Common myeloid progenitor, CD34-positive (primary cell): ENCODE measurements around the gene HTT.
"Not testable (repeated sequence)": the region's sequence is repeated elsewhere in the genome, so short reads cannot be mapped to it uniquely, and the experiment has no call there.

Experiments
- CTCF ChIA-PET: fragments of 350-600 bp; sonication (Branson Sonifier 250); formaldehyde crosslinking; loops from one replicate; lab custom pipeline; 2021; ENCODE audit warnings: antibody characterized with exemption; lab: Charles Lee
- POLR2A ChIA-PET: fragments of 350-600 bp; sonication (Branson Sonifier 250); formaldehyde crosslinking; loops from one replicate; lab custom pipeline; 2021; ENCODE audit warnings: antibody characterized with exemption; lab: Charles Lee
- DNase-seq, 3 donors: peaks; one replicate each; pipeline versions ENCODE4 v3.0.0 to v3.0.0-alpha.2; 2013
- H3K27ac ChIP-seq, 2 experiments: 1 replicate in 1 of 2; 2 replicates in 1 of 2; pipeline ENCODE4 v1.7.0; 2013; ENCODE audit warnings: inconsistent platforms in 2 of 2, low read length in 2 of 2, mild to moderate bottlenecking in 2 of 2, low read depth in 1 of 2, moderate library complexity in 1 of 2; ENCODE audit not compliant: severe bottlenecking in 2 of 2, insufficient read depth in 1 of 2, poor library complexity in 1 of 2
- H3K27me3 ChIP-seq, 5 experiments: replicated peaks in 2 of 5; 1 replicate in 3 of 5; 2 replicates in 2 of 5; pipeline versions ENCODE4 v1.6.1 to v1.7.0; 2013; ENCODE audit warnings: low read length in 4 of 5, mild to moderate bottlenecking in 2 of 5, moderate library complexity in 2 of 5, inconsistent platforms in 1 of 5; ENCODE audit not compliant: insufficient read depth in 5 of 5, control insufficient read depth in 4 of 5
- H3K36me3 ChIP-seq, 4 experiments: 1 replicate in 2 of 4; 2 replicates in 2 of 4; pipeline versions ENCODE4 v1.6.1 to v1.7.0; 2013; ENCODE audit warnings: low read length in 3 of 4, control low read depth in 1 of 4, mild to moderate bottlenecking in 1 of 4; ENCODE audit not compliant: control insufficient read depth in 4 of 4, insufficient read depth in 4 of 4
- H3K4me1 ChIP-seq, 4 experiments: 1 replicate in 3 of 4; 2 replicates in 1 of 4; pipeline versions ENCODE4 v1.6.1 to v1.7.1; 2013; ENCODE audit warnings: low read length in 3 of 4, mild to moderate bottlenecking in 3 of 4, control low read depth in 1 of 4, inconsistent platforms in 1 of 4, moderate library complexity in 1 of 4; ENCODE audit not compliant: control insufficient read depth in 4 of 4, insufficient read depth in 4 of 4; ENCODE audit errors: control extremely low read depth in 1 of 4
- H3K4me3 ChIP-seq, 7 experiments: 1 replicate in 4 of 7; 2 replicates in 3 of 7; pipeline versions ENCODE4 v1.5.1 to v1.7.0; 2013; ENCODE audit warnings: mild to moderate bottlenecking in 7 of 7, low read length in 6 of 7, moderate library complexity in 6 of 7, inconsistent platforms in 2 of 7, low read depth in 2 of 7, control low read depth in 1 of 7; ENCODE audit not compliant: insufficient read depth in 4 of 7, control insufficient read depth in 1 of 7; ENCODE audit errors: extremely low read depth in 1 of 7
- H3K9me3 ChIP-seq, 5 experiments: 1 replicate in 4 of 5; 2 replicates in 1 of 5; pipeline versions ENCODE4 v1.6.1 to v1.7.1; 2013; ENCODE audit warnings: low read length in 4 of 5, mild to moderate bottlenecking in 2 of 5, inconsistent platforms in 1 of 5, low read depth in 1 of 5, moderate library complexity in 1 of 5; ENCODE audit not compliant: control insufficient read depth in 4 of 5, insufficient read depth in 2 of 5; ENCODE audit errors: control extremely low read depth in 1 of 5
- WGBS: methylation state at CpG from one replicate; pipeline ENCODE4 v1.1.5; 2013; ENCODE audit not compliant: insufficient coverage; 5-methylcytosine and 5-hydroxymethylcytosine counted together

HTT gene

DNA sequence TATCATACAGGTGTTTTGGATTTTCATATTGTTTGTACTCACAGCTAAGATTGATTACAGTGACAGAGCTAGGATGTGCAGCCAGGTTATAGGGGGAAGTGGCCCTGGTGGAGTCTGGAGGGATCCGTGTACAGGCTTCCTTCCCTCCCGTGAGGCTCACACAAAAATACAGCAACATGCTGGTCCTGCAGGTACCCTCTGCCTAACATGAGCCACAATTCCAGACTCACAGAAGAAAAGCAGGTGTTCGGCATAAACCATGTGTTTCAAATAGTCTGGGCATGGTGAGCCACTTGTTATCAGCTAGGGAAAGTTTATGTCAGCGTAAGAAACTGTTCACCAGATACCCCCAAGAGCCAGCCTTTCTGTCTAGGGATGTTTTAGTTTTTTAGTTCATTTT lies 82.9 kb downstream of the HTT start:
- H3K4me1 ChIP-seq = no peaks in the 10 kb centered on the region
- WGBS = 92% methylated on average over 2 of the region's 4 CpGs
- H3K4me3 ChIP-seq = no peak overlapping the region
- H3K36me3 ChIP-seq = peaks cover 22 to 74% (median 51%) of the 10 kb centered on the region in 4 experiments
- H3K9me3 ChIP-seq = peaks cover 0 to 2% (median 0%) of the 10 kb centered on the region in 5 experiments
- H3K27ac ChIP-seq = no peak overlapping the region
- CTCF ChIA-PET = interaction anchor here (0.7 to 1.4 kb wide), 2 partner anchors 21 to 23 kb away, joined by 3 to 4 read pairs; no protein-coding TSS in a partner anchor
- H3K27me3 ChIP-seq = no peaks in the 10 kb centered on the region
- POLR2A ChIA-PET = no interaction called here
- no peak for DNase-seq

DNA sequence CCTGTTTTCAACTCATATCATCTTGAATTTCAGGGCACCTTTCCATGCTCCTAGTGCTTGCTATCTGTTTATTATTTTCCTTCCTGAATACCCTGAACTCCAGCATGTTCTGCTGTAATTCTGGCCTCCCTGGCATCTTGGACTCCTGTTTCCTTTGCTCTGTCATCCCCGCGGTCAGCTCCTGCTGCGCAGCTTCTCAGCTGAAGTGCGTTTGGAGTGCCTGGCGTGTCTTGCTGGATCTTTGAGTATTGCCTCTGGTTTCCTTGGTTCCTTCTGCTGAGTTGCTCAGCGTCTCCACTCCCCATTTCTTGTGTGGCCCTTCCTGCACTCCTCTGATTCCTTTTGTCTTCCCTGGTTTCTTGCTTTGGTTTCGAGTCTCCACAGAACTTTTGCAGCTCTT lies 84.4 kb downstream of the HTT start:
- POLR2A ChIA-PET = no interaction called here

DNA sequence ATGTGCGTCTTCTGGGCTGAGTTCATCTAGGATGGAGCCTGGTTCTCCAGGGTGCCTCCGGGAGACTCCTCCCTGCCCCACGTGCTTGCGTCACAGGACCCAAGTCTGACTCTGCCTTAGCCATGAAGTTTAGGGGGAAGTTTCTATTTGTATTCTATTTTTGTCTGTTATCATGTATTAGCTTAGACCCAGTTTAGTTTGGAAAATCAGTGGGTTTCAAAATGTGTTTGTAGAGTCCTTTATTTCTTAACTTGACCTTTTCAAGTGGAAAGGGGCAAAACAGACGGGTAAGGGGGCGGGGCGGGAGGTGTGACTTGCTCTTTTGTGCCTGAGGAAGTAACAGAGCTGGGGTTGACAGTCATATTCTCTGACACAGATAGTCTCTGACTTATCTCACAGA lies 86.0 kb downstream of the HTT start:
- peaks cover 15 to 63% (median 36%) of the 10 kb centered on the region in 4 experiments for H3K36me3 ChIP-seq
- DNase-seq = peak in 1 of 3 donors; percentile 23
- H3K9me3 ChIP-seq = peaks cover 0 to 8% (median 5%) of the 10 kb centered on the region in 5 experiments
- 93% methylated on average over 5 of the region's 7 CpGs for WGBS
- no peak overlapping the region for H3K4me3 ChIP-seq
- no peak overlapping the region for H3K27ac ChIP-seq
- POLR2A ChIA-PET = no interaction called here
- H3K27me3 ChIP-seq = no peaks in the 10 kb centered on the region
- H3K4me1 ChIP-seq = no peaks in the 10 kb centered on the region
- CTCF ChIA-PET = no interaction called here

More for the DNA sequence above, 84.4 kb downstream of the HTT start:
- Histone ChIP-seq H3K36me3 (peaks cover 20 to 68% (median 40%) of the 10 kb centered on the region in 4 experiments), H3K4me3 (no peak overlapping the region), H3K27ac (no peak overlapping the region), H3K4me1 (no peaks in the 10 kb centered on the region), H3K27me3 (no peaks in the 10 kb centered on the region), H3K9me3 (peaks cover 0 to 8% (median 0%) of the 10 kb centered on the region in 5 experiments)
- no peak for DNase-seq
- CTCF ChIA-PET = interaction anchor here (1.2 to 1.4 kb wide), 2 partner anchors 9 to 23 kb away, joined by 3 to 4 read pairs; no protein-coding TSS in a partner anchor
- WGBS = 87% methylated on average over 7 of the region's 7 CpGs

DNA sequence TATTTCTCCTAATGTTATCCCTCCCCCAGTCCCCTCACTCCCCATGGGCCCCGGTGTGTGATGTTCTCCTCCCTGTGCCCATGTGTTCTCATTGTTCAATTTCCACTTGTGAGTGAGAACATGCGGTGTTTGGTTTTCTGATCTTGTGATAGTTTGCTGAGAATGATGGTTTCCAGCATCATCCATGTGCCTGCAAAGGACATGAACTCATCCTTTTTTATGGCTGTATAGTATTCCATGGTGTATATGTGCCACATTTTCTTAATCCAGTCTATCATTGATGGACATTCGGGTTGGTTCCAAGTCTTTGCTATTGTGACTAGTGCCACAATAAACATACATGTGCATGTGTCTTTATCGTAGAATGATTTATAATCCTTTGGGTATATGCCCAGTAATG lies 86.6 kb downstream of the HTT start:
- CTCF ChIA-PET, H3K27ac ChIP-seq, H3K4me3 ChIP-seq, H3K4me1 ChIP-seq, DNase-seq, H3K27me3 ChIP-seq, H3K9me3 ChIP-seq, POLR2A ChIA-PET: not testable (repeated sequence)
- no CpG with 5 or more reads among the region's 4 CpGs for WGBS
- peaks cover 15 to 61% (median 36%) of the 10 kb centered on the region in 4 experiments for H3K36me3 ChIP-seq

DNA sequence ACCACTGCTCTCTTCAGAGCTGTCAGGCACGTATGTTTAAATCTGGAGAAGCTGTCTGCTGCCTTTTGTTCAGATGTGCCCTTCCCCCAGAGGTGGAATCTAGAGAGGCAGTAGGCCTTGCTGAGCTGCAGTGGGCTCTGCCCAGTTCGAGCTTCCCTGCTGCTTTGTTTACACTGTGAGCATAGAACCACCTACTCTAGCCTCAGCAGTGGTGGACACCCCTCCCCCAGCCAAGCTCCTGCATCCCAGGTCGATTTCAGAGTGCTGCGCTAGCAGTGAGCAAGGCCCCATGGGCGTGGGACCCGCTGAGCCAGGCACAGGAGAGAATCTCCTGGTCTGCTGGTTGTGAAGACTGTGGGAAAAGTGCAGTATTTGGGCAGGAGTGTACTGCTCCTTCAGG lies 92.0 kb downstream of the HTT start:
- peaks cover 12 to 60% (median 24%) of the 10 kb centered on the region in 4 experiments for H3K36me3 ChIP-seq
- CTCF ChIA-PET = not testable (repeated sequence)

DNA sequence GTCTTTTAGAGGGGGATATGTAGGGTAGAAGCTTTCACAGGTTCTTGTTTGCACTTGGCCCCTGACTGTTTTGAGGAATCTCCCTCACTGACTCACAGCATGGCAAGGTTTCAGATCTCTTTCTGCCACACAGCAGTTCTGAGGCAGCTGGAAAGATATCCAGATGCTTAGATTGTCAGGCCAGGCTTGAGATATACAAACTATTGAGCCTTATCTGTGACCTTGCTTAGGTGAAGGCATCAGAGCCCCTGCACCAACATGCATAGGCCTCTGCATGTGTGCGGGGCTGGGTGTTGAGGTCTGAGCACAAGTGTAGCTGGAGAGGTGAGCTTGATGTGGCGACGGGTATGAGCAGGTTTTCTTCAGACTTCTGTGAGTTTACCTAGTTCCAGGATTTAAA lies 93.5 kb downstream of the HTT start:
- H3K4me1 ChIP-seq = no peaks in the 10 kb centered on the region
- H3K9me3 ChIP-seq = peaks cover 0 to 8% (median 3%) of the 10 kb centered on the region in 5 experiments
- H3K27ac ChIP-seq = peak overlapping the region in 1 of 2 experiments; percentile 62
- ChIA-PET POLR2A (no interaction called here), CTCF (no interaction called here)
- peak in 2 of 3 donors; percentile 9 to 16 for DNase-seq
- WGBS = 100% methylated on average over 1 of the region's 3 CpGs
- H3K4me3 ChIP-seq = no peak overlapping the region
- peaks cover 12 to 64% (median 35%) of the 10 kb centered on the region in 4 experiments for H3K36me3 ChIP-seq
- H3K27me3 ChIP-seq = no peaks in the 10 kb centered on the region

More for the DNA sequence above, 92.0 kb downstream of the HTT start:
- not testable (repeated sequence) for H3K4me3 ChIP-seq, H3K27ac ChIP-seq, H3K4me1 ChIP-seq, H3K27me3 ChIP-seq, DNase-seq
- H3K9me3 ChIP-seq = peaks cover 0 to 11% (median 8%) of the 10 kb centered on the region in 5 experiments
- 100% methylated on average over 5 of the region's 6 CpGs for WGBS
- POLR2A ChIA-PET = interaction anchor here (0.6 kb wide), 2 partner anchors 87 to 242 kb away, joined by 3 to 6 read pairs; no protein-coding TSS in a partner anchor
